Tibial nerve (tissue), 3 donors: ENCODE data around the gene UBAP1L.

Source experiments
- CTCF ChIP-seq, 5 experiments: fragments of 200-600 bp in 3 of 5; fragments of 450-650 bp in 2 of 5; sonication (generic) in 3 of 5; IDR thresholded peaks; one replicate each; pipeline ENCODE4 v1.5.1; 2016 to 2019; ENCODE audit warnings: antibody characterized with exemption in 5 of 5, mild to moderate bottlenecking in 3 of 5, moderate library complexity in 2 of 5
- POLR2A ChIP-seq, 2 donors: fragments of 450-650 bp; IDR thresholded peaks; one replicate each; pipeline ENCODE4 v1.6.1; 2017; ENCODE audit warnings: antibody characterized with exemption in 2 of 2, mild to moderate bottlenecking in 2 of 2, moderate library complexity in 2 of 2

DNA sequence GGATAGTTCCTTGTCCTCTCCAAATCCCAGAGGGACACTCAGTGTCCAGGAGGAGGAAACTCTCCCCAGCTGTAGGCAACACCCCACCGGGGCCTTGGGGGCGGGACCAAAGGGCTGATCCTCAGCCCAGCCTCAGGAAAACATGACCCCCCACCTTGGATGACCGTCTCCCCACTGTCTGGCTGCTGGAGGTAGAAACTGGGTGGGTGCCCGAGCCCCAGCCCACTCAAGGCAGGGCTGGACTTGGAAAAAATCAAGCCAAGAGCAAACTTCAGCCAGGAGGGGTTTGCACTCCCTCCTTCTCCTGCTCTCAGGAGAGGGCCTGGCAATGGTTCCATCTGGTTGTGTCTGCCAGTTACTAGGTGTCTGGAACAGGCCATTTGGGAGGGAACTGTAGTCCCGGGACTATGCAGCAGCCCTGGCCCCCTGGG is 43.6 kb downstream of the UBAP1L start:
- no peak for TF ChIP-seq CTCF (IDR thresholded peaks at IDR 0.05)
- no peak for TF ChIP-seq POLR2A (IDR thresholded peaks at IDR 0.05)
